HG02852 (cell line): ENCODE measurements around the gene THOC6.
"Not testable (repeated sequence)": the region's sequence is repeated elsewhere in the genome, so short reads cannot be mapped to it uniquely, and the experiment has no call there.

Source experiments
- ATAC-seq: cut with Tn5 transposase; IDR thresholded peaks from one replicate; pipeline ENCODE4 v1.9.1; 2021; ENCODE audit warnings: mild to moderate bottlenecking, moderate library complexity; ENCODE audit not compliant: unreplicated experiment

Gene THOC6

DNA sequence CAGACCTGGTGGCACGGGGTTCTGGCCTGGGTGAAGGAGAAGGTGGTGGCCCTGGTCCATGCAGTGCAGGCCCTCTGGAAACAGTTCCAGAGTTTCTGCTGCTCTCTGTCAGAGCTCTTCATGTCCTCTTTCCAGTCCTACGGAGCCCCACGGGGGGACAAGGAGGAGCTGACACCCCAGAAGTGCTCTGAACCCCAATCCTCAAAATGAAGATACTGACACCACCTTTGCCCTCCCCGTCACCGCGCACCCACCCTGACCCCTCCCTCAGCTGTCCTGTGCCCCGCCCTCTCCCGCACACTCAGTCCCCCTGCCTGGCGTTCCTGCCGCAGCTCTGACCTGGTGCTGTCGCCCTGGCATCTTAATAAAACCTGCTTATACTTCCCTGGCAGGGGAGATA is 45.3 kb downstream of the THOC6 start:
- ATAC-seq, result not testable (repeated sequence)

DNA sequence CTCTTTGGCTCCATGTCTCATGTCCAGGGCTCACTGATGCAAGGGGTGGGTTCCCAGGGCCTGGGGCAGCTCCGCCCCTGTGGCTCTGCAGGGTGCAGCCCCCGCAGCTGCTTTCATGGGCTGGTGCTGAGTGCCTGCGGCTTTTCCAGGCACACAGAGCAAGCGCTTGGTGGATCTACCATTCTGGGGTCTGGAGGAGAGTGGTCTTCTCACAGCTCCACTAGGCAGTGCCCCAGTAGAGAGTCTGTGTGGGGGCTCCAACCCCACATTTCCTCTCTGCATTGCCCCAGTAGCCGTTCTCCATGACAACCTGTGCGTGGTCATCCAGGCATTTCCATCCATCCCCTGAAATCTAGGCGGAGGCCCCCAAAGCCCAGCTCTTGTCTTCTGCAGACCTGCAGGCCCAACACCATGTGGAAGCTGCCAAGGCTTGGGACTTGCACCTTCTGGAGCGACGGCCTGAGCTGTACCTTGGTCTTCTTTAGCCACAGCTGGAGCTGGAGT is 46.8 kb downstream of the THOC6 start:
- no peak for ATAC-seq

DNA sequence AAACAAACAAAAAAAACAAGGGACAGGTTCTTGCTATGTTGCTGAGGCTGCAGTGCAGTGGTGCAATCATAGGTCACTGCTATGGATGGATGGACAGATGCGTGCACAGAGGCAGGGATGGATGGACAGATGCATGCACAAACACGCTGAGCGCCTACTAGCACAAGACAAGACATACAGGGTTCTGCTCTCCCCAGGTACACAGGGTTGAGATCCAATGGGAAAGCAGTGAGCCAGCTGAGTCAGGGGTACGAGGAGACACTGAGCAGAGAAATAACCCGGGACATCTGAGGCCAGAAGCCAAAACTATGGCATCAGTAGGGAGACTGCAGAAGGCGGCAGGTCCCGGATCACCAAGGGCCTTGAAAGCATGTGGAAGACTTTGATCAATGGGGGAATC is 47.8 kb downstream of the THOC6 start:
- ATAC-seq, result no peak

DNA sequence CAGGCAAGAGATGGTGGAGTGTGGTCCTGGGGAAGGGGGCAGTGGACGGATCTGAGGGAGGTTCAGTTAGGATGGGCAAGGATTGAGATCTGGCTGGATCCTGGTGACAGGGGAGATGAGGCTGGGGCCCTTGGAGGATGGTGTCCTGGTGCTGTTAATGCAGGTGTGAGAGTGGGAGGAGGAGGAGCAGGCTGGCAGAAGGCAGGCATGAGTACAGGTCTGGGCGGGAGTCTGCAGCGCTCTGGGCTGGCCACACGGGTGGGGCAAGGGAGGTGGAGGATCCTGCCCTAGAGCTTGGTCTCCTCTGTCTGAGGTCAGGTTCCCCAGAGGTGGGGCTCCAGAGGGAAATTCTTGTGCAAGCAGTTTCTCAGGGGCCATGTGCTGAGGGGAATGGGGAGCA is 48.3 kb downstream of the THOC6 start:
- not testable (repeated sequence) for ATAC-seq

DNA sequence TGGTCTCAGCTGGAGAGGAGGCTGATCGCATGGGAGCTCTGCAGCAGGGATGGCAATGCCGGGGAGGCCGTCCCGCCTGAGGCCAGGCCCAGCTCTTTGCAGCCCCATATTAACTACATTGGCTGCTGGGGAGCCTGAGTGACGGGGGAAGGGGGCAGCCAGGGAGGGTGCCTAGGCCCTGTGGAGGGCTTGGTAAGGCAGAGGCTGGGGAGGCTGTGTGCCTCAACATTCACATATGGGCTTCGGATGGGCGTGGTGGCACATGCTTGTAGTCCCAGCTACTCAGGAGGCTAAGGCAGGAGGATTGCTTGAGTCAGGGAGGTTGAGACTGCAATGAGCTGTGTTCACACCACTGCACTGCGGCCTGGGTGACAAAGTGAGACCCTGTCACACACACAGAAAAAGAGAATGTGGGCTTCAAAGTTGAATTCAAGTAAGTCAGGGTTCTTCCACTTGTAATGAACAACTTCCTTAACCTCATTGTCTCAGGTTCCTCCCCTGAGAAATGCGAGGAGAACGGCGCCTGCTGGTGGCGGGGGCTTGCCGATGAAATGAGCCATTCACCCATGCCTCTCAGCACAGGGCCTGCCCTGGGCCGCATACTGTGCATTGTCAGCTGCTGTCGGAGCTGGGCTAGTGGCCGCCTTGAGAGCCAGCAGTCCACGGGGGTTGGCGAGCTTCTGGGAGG is 48.9 kb downstream of the THOC6 start:
- not testable (repeated sequence) for ATAC-seq

DNA sequence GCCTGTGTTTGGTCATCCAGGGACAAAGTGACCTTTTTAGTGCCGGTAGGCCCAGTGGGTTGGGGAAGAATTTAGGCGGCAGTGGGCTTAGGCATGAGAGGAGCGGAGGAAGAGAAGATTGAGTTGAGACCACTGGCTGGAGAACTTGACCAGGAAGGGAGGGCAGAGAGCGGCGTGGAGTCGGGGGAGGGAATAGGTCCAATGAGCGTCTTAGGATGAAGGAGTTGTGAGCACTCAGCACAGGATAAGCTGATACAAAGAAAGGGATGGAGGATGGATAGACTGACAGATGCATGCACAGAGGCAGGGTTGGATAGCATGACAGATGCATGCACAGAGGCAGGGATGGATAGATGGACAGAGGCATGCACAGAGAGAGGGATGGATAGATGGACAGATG is 49.6 kb downstream of the THOC6 start:
- ATAC-seq, result no peak

DNA sequence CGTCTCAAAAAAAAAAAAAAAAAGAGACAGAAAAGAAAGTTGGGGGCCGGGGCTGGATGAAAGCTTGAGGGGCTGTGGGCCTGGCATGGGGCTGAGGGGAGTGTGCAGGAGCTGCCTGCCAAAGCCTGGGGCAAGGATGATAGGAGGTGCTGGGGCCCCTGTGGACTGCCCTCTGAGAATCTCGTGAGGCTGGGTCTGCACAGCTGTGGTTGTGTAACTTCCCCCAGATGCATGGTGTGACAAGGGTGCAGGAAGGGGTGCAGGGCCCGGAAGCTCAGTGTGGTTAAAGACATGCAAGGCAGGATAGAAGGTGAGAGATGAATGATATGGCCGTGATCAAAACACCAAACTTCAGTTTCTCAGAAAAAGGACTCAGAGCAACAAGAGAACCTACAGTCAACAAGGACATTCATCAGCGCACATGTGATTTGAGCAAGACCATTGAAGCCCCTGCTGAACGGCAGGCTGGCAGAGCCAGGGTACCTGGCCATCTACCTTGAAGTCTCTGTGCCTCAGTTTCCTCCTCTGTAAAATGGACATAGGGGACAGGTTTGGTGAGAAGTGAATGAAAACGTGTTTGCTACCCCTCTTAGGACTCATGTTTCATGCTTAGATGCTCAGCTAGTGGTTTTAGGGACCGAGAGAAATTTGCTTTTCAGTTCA is 51.2 kb downstream of the THOC6 start:
- ATAC-seq, result peak; percentile 82

DNA sequence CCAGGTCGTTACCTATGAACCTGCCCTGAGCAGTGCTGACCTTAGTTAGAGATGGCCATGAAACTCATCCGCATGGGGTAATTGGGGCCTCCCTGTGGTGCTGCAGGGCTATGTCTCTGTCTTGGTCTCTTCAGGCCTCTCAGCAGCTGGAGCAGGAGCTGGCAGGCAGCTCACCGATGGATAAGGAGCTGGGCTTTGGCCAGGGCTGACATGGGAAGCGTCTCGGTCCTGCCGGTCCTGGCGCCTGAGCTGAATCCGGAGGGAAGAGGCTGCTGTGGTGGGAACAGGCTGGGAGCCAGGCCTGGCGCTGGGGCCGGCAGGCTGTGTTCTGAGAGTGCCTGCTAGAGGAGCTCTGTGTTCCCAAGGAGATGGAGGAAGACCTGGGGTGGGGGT is 51.7 kb downstream of the THOC6 start:
- no peak for ATAC-seq

DNA sequence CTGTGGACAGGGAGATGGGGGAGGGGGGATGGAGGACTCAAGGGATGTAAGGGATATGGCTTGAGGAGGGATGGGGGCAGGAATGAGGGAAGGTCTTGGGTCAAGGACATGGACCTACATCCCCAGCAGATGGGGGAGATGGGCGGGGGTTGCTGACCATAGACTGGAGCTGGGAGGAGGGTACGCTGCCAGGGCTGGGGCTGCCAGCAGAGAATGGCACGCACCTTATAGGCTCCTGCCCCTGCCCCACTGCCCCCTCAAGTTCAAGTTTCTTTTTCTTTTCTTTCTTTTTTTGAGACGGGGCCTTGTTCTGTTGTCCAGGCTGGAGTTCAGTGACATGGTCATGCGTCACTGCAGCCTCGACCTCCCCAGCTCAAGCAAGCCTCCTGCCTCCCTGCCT is 52.1 kb downstream of the THOC6 start:
- not testable (repeated sequence) for ATAC-seq

DNA sequence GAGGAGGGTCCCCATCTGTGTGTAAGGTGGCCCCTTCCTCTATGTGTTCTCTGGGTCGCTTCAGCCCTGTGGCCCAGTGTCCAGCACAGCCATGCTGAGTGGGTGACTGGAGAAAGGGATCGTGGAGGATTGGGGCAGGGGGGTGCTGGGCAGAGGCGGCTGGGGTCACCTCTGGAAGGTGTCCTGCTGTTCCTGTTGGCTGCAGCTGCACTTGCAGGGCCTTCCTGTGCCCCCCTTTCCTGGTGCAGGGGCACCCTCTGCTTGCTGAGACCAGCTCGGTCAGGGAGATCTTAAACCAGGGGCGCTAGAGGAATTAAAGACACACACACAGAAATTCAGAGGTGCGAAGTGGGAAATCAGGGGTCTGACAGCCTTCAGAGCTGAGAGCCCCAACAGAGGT is 52.7 kb downstream of the THOC6 start:
- no peak for ATAC-seq
